MM.1S (cell line): Measurements from ENCODE around the gene DNAJB4.

Experiments used
- CTCF ChIP-seq: fragments of 300-600 bp; sonication (generic); IDR thresholded peaks from 2 replicates; pipeline ENCODE4 v1.5.1; 2016; ENCODE audit warnings: antibody characterized with exemption, low read length, mixed read lengths
- EZH2 ChIP-seq: fragments of 300-600 bp; sonication (generic); optimal IDR thresholded peaks from 2 replicates; pipeline ENCODE3; 2017; ENCODE audit warnings: low read depth, mild to moderate bottlenecking, antibody characterized with exemption, low read length, mixed read lengths

- TF ChIP-seq CTCF (no peak), EZH2 (no peak)
These were observed 48.3 kb upstream of the DNAJB4 start for GRCh38 chr1:77956464-77956863.
